NCI-H1436 (cell line): ENCODE results near the gene NEK7.
A peak's percentile ranks its signal among the peaks of the same experiment; 100 is the strongest.
"Not testable (repeated sequence)": the region's sequence is repeated elsewhere in the genome, so short reads cannot be mapped to it uniquely, and the experiment has no call there.

Experiments
- DNase-seq: peaks from one replicate; lab custom pipeline; 2025; lab: John Stamatoyannopoulos, UW

The NEK7 gene

DNA sequence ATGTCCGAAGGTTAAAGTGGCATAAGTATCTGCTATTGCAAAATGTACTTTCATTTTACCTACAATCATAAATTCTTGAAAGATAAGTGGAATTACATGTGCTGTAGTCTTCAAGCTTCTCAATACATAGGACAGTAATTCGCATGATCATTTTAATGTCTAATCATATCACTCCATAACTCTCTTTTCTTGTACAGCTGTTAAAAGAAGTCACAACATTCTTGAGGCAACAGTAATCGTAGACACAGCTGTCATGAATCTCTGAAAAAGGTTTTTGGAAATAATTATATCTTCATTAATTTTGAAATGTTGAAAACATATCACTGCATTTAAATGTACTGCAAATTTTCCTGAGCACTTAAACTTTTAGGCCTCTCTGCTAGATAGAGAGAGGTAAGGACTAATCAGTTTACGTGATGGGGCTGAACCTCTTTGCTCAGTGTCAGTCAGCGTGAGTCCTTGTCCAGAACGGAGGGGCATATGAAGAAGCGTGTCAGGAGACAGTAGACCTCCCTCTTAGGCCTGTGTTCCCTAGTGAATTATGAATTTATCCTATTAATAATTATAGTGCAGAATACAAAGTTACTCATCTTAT lies 133.4 kb downstream of the NEK7 start:
- DNase-seq: no peak

DNA sequence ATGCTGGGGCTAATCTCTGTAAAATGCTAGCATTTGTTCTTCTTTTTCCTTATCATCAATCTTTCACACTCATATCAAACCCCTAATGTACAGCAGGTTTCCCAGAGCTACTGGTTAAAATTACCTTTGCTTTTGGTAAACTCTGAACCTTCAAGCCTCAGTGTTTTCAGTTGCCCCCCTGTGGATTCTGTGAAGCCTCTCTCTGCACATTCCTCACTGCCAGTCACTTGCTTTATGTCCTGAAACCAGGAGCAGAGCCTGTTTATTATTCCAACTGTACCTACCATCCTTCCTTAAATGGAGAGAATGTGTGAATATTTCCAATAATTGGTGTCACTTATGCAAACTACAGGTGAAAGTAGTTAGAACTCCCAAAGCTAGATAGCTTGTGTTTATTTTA lies 134.2 kb downstream of the NEK7 start:
- no peak for DNase-seq

DNA sequence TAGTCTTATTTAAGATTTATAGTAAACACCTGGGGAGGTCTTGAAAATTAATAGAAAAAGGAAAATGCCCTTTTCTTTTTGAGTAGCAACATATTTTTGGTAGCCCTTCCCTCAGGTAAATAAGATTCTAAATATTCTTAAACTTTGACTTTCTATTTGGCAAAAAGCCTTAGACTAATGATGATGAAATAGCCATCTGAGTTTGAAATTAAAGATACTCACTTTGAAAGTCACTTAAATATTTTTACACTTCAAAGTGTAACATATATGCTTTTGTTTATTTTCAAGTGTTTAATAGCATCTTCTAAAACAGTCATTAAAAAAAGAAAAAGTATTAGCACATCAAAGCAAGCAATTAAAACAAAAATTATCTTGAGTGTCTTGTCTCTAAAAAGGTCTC lies 135.1 kb downstream of the NEK7 start:
- no peak for DNase-seq

GRCh38 chr1:198295225-198295624 lies 138.4 kb downstream of the NEK7 start:
- DNase-seq: no peak

- DNase-seq: no peak
Measured at GRCh38 chr1:198295971-198296370, 139.2 kb downstream of the NEK7 start.

DNA sequence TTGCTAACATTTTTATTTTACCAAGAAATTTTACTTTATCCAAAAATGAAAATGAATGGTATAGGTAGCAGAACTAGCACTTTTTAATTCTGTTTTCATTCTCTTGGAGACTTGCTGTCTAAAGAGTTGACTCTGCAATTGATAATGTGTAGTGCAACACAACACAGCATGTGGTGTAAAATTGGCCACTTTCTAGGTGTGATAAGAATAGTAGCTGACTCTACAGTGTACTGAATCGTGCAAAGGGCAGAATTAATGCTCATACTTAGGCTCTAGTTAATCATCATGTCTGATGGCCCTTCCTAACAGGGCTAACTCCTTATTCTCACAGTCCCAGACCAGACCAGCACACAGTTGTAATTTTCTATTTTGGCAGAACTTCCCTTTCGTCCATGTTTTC lies 140.5 kb downstream of the NEK7 start:
- DNase-seq: no peak

- DNase-seq: no peak
Measured at GRCh38 chr1:198298640-198299039, 141.8 kb downstream of the NEK7 start.

DNA sequence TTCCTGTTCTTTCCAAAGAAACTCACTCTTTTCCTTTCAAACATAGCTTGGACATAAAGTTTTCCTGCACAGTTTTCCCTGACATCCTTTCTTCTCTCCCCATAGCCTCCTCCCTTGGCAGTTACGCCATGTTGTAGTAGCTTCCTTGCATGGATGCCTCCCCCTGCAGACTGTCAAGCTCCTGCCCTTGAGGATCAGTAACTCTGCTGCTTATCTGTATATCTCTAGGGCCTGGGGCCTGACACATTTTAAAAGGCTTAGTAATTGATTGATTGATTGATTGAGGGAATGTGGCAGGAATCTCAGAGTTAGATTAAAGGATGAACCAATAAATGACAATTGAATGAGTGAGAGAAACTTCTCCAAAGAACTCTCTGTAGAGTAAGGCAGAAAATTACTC lies 143.7 kb downstream of the NEK7 start:
- DNase-seq: no peak

GRCh38 chr1:198304431-198304830 lies 147.6 kb downstream of the NEK7 start:
- DNase-seq: peak; percentile 30

GRCh38 chr1:198314817-198315216 lies 158.0 kb downstream of the NEK7 start:
- not testable (repeated sequence) for DNase-seq

DNA sequence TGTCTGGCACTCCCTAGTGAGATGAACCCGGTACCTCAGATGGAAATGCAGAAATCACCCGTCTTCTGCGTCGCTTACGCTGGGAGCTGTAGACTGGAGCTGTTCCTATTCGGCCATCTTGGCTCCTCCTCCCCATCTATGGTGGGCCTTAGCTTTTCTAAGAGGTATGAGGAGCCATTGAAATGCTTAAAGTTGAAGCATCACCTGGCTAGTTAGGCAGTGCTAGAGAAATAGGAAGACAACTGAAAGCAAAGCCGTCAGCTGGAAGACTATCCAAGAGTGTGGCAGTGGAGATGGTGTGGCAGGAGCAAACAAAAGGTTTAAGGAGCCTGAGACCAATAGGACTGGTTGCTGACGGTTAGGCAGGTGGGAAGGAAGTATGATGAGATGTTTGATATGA lies 158.5 kb downstream of the NEK7 start:
- not testable (repeated sequence) for DNase-seq

- no peak for DNase-seq
Measured at GRCh38 chr1:198316546-198317100, 159.8 kb downstream of the NEK7 start.

- DNase-seq: no peak
Measured at GRCh38 chr1:198318085-198318484, 161.3 kb downstream of the NEK7 start.

DNA sequence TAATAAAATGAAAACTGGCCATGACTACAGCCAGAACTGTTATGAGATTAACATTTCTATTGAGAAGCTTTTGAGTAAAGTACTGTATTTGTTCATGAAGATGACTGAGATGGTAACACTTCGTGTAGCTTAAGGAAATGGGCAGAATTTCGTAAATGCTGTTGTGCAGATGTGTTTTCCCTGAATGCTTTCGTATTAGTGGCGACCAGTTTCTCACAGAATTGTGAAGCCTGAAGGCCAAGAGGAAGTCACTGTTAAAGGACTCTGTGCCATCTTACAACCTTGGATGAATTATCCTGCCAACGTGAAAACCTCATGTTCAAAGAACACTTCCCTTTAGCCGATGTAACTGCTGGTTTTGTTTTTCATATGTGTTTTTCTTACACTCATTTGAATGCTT lies 164.0 kb downstream of the NEK7 start:
- no peak for DNase-seq

- no peak for DNase-seq
Measured at GRCh38 chr1:198326232-198326631, 169.4 kb downstream of the NEK7 start.

DNA sequence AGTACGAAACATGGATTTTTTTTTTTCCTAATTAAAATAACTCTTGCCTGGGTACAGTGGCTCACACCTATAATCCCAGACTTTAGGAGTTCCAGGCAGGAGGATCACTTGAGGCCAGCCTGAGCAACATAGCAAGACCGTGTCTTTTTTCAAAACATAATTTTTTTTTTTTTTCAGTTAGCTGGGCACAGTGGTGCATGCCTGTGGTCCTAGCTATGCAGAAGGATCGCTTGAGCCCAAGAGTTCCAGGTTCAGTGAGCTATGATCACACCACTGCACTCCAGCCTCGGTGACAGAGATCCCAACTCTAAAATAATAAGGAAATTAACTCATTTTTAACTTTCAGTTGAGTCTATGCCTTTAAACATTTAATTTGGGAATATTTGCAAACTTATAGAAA lies 170.1 kb downstream of the NEK7 start:
- DNase-seq: no peak

DNA sequence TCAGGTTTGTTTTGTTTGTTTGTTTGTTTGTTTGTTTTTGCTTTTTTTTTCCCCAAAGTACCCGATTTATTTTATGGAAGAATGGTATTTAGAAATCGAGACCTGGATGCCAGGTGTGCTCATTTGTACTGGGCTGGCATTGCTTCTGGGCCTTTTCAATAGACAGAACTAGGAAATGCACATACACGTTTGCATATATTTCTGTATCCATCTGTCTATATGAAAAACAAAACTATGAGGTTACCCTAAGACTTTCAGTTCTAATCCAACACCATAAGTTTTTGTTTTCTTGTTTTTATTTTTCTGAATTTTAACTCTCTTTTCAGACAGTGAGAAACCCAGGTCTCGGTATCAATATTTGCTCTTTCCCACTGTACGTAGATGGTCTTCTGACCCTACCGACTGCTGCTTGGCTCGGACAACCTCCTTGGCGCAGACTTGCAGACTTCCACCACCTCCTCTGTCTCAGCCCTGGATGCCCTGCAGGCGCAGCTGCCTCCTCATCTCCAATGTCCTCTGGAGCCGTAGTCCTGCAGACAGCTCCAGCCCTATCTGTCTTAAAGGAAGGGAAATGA lies 171.7 kb downstream of the NEK7 start:
- DNase-seq: no peak

GRCh38 chr1:198330982-198331615 lies 174.3 kb downstream of the NEK7 start:
- DNase-seq: no peak

DNA sequence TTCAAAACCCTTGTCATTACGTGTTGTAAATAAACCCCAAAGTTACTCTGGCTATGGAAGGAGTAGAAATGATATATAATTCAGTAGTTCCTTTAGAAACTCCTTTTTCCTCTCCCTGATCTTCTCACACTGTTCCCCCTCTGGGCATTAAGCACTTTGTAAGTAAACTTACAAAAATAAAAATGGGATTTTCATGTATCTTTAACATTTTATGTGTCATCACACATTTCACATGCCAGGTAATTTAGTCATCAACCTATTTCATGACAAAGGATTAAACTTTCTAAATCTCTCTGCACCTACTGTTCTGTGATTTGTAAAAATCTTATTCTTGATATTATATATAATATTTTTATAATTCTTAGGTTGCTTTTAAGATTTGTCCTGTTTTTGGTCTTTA lies 176.9 kb downstream of the NEK7 start:
- no peak for DNase-seq

DNA sequence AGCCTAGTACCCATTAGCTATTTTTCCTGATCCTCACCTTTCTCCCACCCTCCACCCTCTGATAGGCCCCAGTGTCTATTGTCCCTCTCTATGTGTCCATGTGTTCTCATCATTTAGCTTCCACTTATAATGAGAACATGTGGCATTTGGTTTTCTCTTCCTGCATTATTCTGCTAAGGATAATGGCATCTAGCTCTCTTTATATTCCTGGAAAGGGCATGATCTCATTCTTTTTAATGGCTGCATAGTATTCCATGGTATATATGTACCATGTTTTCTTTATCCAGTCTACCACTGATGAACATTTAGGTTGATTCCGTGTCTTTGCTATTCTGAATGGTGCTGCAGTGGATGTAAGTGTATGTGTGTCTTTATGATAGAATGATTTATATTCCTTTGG lies 178.9 kb downstream of the NEK7 start:
- DNase-seq: no peak

GRCh38 chr1:198337886-198338285 lies 181.1 kb downstream of the NEK7 start:
- no peak for DNase-seq

GRCh38 chr1:198340139-198340538 lies 183.3 kb downstream of the NEK7 start:
- DNase-seq: no peak

GRCh38 chr1:198346178-198346577 lies 189.4 kb downstream of the NEK7 start:
- DNase-seq: no peak

GRCh38 chr1:198350456-198350855 lies 193.7 kb downstream of the NEK7 start:
- DNase-seq: no peak
